ENCODE measurements around the gene ACADM.
"Not testable (repeated sequence)": the region's sequence is repeated elsewhere in the genome, so short reads cannot be mapped to it uniquely, and the experiment has no call there.

Gene ACADM

GRCh38 chr1:75724472-75725022 is at the start of gene ACADM:
ACADM (plus strand) TSS chr1:75724709; CDS start chr1:75724788, 79 bp downstream.
- Histone ChIP-seq H3K27ac (ENCODE audit: low read length) (peak within 1 kb of the TSS; percentile 90), H3K4me3 (ENCODE audit: low read depth in 1 of 2, low read length in 2 of 2) (peak within 1 kb of the TSS; percentile 83 to 88), H3K9me3 (ENCODE audit: control insufficient read depth in 1 of 2, low read length in 2 of 2) (no peaks in the 10 kb centered on the region), H3K4me1 (ENCODE audit: control insufficient read depth in 1 of 2, insufficient read depth in 2 of 2, low read length in 2 of 2) (peaks cover 3 to 15% of the 10 kb centered on the region in 2 donors), H3K27me3 (ENCODE audit: low read depth, low read length) (no peaks in the 10 kb centered on the region), H3K36me3 (ENCODE audit: control insufficient read depth in 1 of 2, insufficient read depth in 2 of 2, low read length in 2 of 2) (no peaks in the 10 kb centered on the region)

DNA sequence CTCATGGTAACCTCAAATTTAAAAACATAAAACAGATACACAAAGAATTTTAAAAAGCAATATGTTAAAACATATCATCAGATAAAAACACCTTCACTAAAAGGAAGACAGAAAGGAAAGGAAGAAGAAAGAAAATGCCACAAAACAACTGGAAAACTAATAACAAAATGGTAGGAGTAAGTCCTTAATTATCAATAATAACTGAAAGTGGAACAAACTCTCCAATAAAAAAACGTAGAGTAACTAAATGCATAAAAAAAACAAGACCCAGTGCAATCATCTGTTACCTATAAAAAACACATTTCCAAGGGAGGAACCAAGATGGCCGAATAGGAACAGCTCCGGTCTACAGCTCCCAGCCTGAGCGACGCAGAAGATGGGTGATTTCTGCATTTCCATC is 47.1 kb upstream of the ACADM start:
- no peak overlapping the region for H3K27ac ChIP-seq (ENCODE audit: low read length)
- no peaks in the 10 kb centered on the region for H3K27me3 ChIP-seq (ENCODE audit: low read depth, low read length)
- H3K36me3 ChIP-seq (ENCODE audit: control insufficient read depth in 1 of 2, insufficient read depth in 2 of 2, low read length in 2 of 2): no peaks in the 10 kb centered on the region
- no peaks in the 10 kb centered on the region for H3K9me3 ChIP-seq (ENCODE audit: control insufficient read depth in 1 of 2, low read length in 2 of 2)
- no peaks in the 10 kb centered on the region for H3K4me1 ChIP-seq (ENCODE audit: control insufficient read depth in 1 of 2, insufficient read depth in 2 of 2, low read length in 2 of 2)
- H3K4me3 ChIP-seq (ENCODE audit: low read depth in 1 of 2, low read length in 2 of 2): no peak overlapping the region

DNA sequence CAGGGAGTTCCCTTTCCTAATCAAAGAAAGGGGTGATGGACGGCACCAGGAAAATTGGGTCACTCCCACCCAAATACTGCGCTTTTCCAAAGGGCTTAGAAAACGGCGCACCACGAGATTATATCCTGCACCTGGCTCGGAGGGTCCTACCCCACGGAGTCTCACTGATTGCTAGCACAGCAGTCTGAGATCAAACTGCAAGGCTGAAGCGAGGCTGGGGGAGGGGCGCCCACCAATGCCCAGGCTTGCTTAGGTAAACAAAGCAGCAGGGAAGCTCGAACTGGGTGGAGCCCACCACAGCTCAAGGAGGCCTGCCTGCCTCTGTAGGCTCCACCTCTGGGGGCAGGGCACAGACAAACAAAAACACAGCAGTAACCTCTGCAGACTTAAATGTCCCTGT is 46.5 kb upstream of the ACADM start:
- H3K27ac ChIP-seq (ENCODE audit: low read length); H3K9me3 ChIP-seq (ENCODE audit: control insufficient read depth in 1 of 2, low read length in 2 of 2); H3K27me3 ChIP-seq (ENCODE audit: low read depth, low read length); H3K36me3 ChIP-seq (ENCODE audit: control insufficient read depth in 1 of 2, insufficient read depth in 2 of 2, low read length in 2 of 2); H3K4me1 ChIP-seq (ENCODE audit: control insufficient read depth in 1 of 2, insufficient read depth in 2 of 2, low read length in 2 of 2); H3K4me3 ChIP-seq (ENCODE audit: low read depth in 1 of 2, low read length in 2 of 2): not testable (repeated sequence)

DNA sequence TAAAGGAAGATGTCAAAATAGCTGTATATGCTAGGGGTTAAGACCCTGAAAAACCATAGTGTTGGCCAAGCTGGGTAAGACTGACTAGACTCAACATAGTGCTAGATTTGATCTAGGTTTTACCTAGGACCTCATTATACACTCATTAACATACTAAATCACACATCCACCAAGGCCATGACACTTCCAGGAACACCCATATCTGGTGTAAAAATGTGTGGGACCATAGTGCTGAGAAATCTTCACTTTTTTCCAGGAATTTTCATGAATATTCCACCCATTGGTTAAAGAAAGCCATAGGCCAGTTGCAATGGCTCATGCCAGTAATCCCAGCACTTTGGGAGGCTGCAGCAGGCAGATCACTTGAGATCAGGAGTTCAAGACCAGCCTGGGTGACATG is 34.0 kb upstream of the ACADM start:
- Histone ChIP-seq H3K4me1 (ENCODE audit: control insufficient read depth in 1 of 2, insufficient read depth in 2 of 2, low read length in 2 of 2) (no peaks in the 10 kb centered on the region), H3K27me3 (ENCODE audit: low read depth, low read length) (no peaks in the 10 kb centered on the region), H3K4me3 (ENCODE audit: low read depth in 1 of 2, low read length in 2 of 2) (no peak overlapping the region), H3K36me3 (ENCODE audit: control insufficient read depth in 1 of 2, insufficient read depth in 2 of 2, low read length in 2 of 2) (no peaks in the 10 kb centered on the region), H3K27ac (ENCODE audit: low read length) (no peak overlapping the region), H3K9me3 (ENCODE audit: control insufficient read depth in 1 of 2, low read length in 2 of 2) (no peaks in the 10 kb centered on the region)

GRCh38 chr1:75693551-75693950 is 31.0 kb upstream of the ACADM start:
- no peaks in the 10 kb centered on the region for H3K27me3 ChIP-seq (ENCODE audit: low read depth, low read length)
- no peaks in the 10 kb centered on the region for H3K9me3 ChIP-seq (ENCODE audit: control insufficient read depth in 1 of 2, low read length in 2 of 2)
- H3K4me1 ChIP-seq (ENCODE audit: control insufficient read depth in 1 of 2, insufficient read depth in 2 of 2, low read length in 2 of 2): no peaks in the 10 kb centered on the region
- H3K4me3 ChIP-seq (ENCODE audit: low read depth in 1 of 2, low read length in 2 of 2): no peak overlapping the region
- H3K36me3 ChIP-seq (ENCODE audit: control insufficient read depth in 1 of 2, insufficient read depth in 2 of 2, low read length in 2 of 2): no peaks in the 10 kb centered on the region
- no peak overlapping the region for H3K27ac ChIP-seq (ENCODE audit: low read length)

DNA sequence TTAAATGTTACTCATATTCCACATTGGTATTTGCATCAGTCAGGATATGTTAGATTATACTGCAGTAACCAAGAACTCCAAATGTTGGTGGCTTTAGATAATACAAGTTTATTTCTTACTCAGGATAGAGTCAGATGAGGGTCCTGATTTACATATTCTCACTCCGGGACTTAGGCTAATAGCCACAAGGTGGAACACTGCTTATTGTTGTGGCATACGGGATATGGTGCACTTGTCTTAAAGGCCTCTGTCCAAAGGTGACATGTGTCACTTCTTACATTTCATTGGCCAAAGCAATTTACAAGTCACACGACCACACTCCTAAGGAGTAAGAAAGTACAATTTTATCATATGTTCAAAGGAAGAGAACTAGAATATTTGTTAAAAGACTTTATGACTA is 28.5 kb upstream of the ACADM start:
- Histone ChIP-seq H3K36me3 (ENCODE audit: control insufficient read depth in 1 of 2, insufficient read depth in 2 of 2, low read length in 2 of 2) (no peaks in the 10 kb centered on the region), H3K4me3 (ENCODE audit: low read depth in 1 of 2, low read length in 2 of 2) (no peak overlapping the region), H3K4me1 (ENCODE audit: control insufficient read depth in 1 of 2, insufficient read depth in 2 of 2, low read length in 2 of 2) (no peaks in the 10 kb centered on the region), H3K27ac (ENCODE audit: low read length) (no peak overlapping the region), H3K9me3 (ENCODE audit: control insufficient read depth in 1 of 2, low read length in 2 of 2) (no peaks in the 10 kb centered on the region), H3K27me3 (ENCODE audit: low read depth, low read length) (no peaks in the 10 kb centered on the region)

GRCh38 chr1:75707191-75707590 is 17.3 kb upstream of the ACADM start:
- H3K9me3 ChIP-seq (ENCODE audit: control insufficient read depth in 1 of 2, low read length in 2 of 2): no peaks in the 10 kb centered on the region
- no peak overlapping the region for H3K27ac ChIP-seq (ENCODE audit: low read length)
- no peaks in the 10 kb centered on the region for H3K4me1 ChIP-seq (ENCODE audit: control insufficient read depth in 1 of 2, insufficient read depth in 2 of 2, low read length in 2 of 2)
- no peaks in the 10 kb centered on the region for H3K27me3 ChIP-seq (ENCODE audit: low read depth, low read length)
- H3K36me3 ChIP-seq (ENCODE audit: control insufficient read depth in 1 of 2, insufficient read depth in 2 of 2, low read length in 2 of 2): no peaks in the 10 kb centered on the region
- no peak overlapping the region for H3K4me3 ChIP-seq (ENCODE audit: low read depth in 1 of 2, low read length in 2 of 2)

GRCh38 chr1:75708910-75709309 is 15.6 kb upstream of the ACADM start:
- Histone ChIP-seq H3K27ac (ENCODE audit: low read length) (no peak overlapping the region), H3K4me3 (ENCODE audit: low read depth in 1 of 2, low read length in 2 of 2) (no peak overlapping the region), H3K9me3 (ENCODE audit: control insufficient read depth in 1 of 2, low read length in 2 of 2) (no peaks in the 10 kb centered on the region), H3K36me3 (ENCODE audit: control insufficient read depth in 1 of 2, insufficient read depth in 2 of 2, low read length in 2 of 2) (no peaks in the 10 kb centered on the region), H3K4me1 (ENCODE audit: control insufficient read depth in 1 of 2, insufficient read depth in 2 of 2, low read length in 2 of 2) (no peaks in the 10 kb centered on the region), H3K27me3 (ENCODE audit: low read depth, low read length) (no peaks in the 10 kb centered on the region)

DNA sequence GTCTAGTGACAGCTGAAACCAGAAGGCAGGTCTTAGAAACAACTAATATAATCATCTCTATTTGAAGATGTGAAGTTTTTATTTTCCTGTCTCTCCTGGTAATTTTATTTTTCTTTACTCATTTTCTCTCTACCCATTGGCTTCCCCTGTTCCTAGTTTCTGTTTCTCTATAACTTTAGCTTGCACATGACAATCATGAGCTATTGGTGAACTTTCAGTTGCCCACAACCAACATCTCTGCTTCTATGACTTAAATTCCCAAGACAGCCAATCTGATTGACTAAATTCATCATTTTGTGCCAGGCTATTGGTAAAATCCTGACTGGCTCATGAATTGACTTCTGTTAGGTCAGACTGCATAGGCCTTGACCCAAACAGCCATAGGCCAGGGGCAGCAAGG is 13.7 kb upstream of the ACADM start:
- Histone ChIP-seq H3K9me3 (ENCODE audit: control insufficient read depth in 1 of 2, low read length in 2 of 2) (no peaks in the 10 kb centered on the region), H3K4me3 (ENCODE audit: low read depth in 1 of 2, low read length in 2 of 2) (no peak overlapping the region), H3K27ac (ENCODE audit: low read length) (no peak overlapping the region), H3K27me3 (ENCODE audit: low read depth, low read length) (no peaks in the 10 kb centered on the region), H3K36me3 (ENCODE audit: control insufficient read depth in 1 of 2, insufficient read depth in 2 of 2, low read length in 2 of 2) (no peaks in the 10 kb centered on the region), H3K4me1 (ENCODE audit: control insufficient read depth in 1 of 2, insufficient read depth in 2 of 2, low read length in 2 of 2) (no peaks in the 10 kb centered on the region)

DNA sequence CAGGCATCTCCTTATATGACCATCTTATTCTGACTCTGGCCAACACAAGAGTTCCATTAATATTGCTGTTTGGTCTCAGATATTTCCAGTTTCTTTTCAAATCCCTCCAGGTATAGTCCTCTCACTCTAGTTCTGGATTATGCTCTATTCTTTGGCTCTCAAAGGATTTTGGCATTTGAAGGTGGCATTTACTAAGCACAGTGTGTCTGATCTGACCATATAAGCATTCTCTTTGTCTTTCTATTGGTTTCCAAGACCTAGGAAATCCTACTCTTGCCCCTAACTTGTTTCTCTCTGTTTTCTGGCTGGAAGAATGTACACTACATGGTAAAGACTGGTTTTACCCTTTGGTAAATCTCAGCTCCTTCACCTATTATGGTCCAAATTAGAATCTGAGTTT is 12.7 kb upstream of the ACADM start:
- no peaks in the 10 kb centered on the region for H3K27me3 ChIP-seq (ENCODE audit: low read depth, low read length)
- H3K36me3 ChIP-seq (ENCODE audit: control insufficient read depth in 1 of 2, insufficient read depth in 2 of 2, low read length in 2 of 2): no peaks in the 10 kb centered on the region
- H3K9me3 ChIP-seq (ENCODE audit: control insufficient read depth in 1 of 2, low read length in 2 of 2): no peaks in the 10 kb centered on the region
- no peaks in the 10 kb centered on the region for H3K4me1 ChIP-seq (ENCODE audit: control insufficient read depth in 1 of 2, insufficient read depth in 2 of 2, low read length in 2 of 2)
- no peak overlapping the region for H3K27ac ChIP-seq (ENCODE audit: low read length)
- no peak overlapping the region for H3K4me3 ChIP-seq (ENCODE audit: low read depth in 1 of 2, low read length in 2 of 2)

- no peak overlapping the region for H3K4me3 ChIP-seq (ENCODE audit: low read depth in 1 of 2, low read length in 2 of 2)
- no peaks in the 10 kb centered on the region for H3K36me3 ChIP-seq (ENCODE audit: control insufficient read depth in 1 of 2, insufficient read depth in 2 of 2, low read length in 2 of 2)
- H3K27me3 ChIP-seq (ENCODE audit: low read depth, low read length): no peaks in the 10 kb centered on the region
- H3K27ac ChIP-seq (ENCODE audit: low read length): no peak overlapping the region
- no peaks in the 10 kb centered on the region for H3K4me1 ChIP-seq (ENCODE audit: control insufficient read depth in 1 of 2, insufficient read depth in 2 of 2, low read length in 2 of 2)
- H3K9me3 ChIP-seq (ENCODE audit: control insufficient read depth in 1 of 2, low read length in 2 of 2): no peaks in the 10 kb centered on the region
These were observed 12.2 kb upstream of the ACADM start for GRCh38 chr1:75712306-75712705.

- H3K4me3 ChIP-seq (ENCODE audit: low read depth in 1 of 2, low read length in 2 of 2): no peak overlapping the region
These were observed 4.7 kb upstream of the ACADM start for GRCh38 chr1:75719810-75720209.

More at GRCh38 chr1:75719810-75720209, 4.7 kb upstream of the ACADM start:
- Histone ChIP-seq H3K36me3 (ENCODE audit: control insufficient read depth in 1 of 2, insufficient read depth in 2 of 2, low read length in 2 of 2) (no peaks in the 10 kb centered on the region), H3K27me3 (ENCODE audit: low read depth, low read length) (no peaks in the 10 kb centered on the region), H3K9me3 (ENCODE audit: control insufficient read depth in 1 of 2, low read length in 2 of 2) (no peaks in the 10 kb centered on the region), H3K27ac (ENCODE audit: low read length) (no peak overlapping the region), H3K4me1 (ENCODE audit: control insufficient read depth in 1 of 2, insufficient read depth in 2 of 2, low read length in 2 of 2) (no peaks in the 10 kb centered on the region)
